HUES64 (cell line): ENCODE data around the gene CENPP.

Experiments used
- H3K27ac ChIP-seq: 2 replicates; pipeline ENCODE4 v1.7.0; 2013; ENCODE audit warnings: low read depth, low read length, inconsistent platforms
- H3K27me3 ChIP-seq: 2 replicates; pipeline ENCODE4 v1.6.1; 2013; ENCODE audit warnings: mild to moderate bottlenecking, low read length; ENCODE audit not compliant: insufficient read depth
- H3K36me3 ChIP-seq: 2 replicates; pipeline ENCODE4 v1.6.1; 2013; ENCODE audit warnings: mild to moderate bottlenecking, low read length; ENCODE audit not compliant: insufficient read depth
- H3K4me1 ChIP-seq: 2 replicates; pipeline ENCODE4 v1.6.1; 2013; ENCODE audit warnings: mild to moderate bottlenecking, low read length, moderate library complexity; ENCODE audit not compliant: insufficient read depth
- H3K4me3 ChIP-seq: 2 replicates; pipeline ENCODE4 v1.5.1; 2013; ENCODE audit warnings: mild to moderate bottlenecking, low read length, moderate library complexity
- H3K9ac ChIP-seq: 2 replicates; pipeline ENCODE4 v1.6.1; 2013; ENCODE audit warnings: mild to moderate bottlenecking, low read depth, low read length
- H3K9me3 ChIP-seq: 2 replicates; pipeline ENCODE4 v1.6.1; 2013; ENCODE audit warnings: low read depth, low read length; ENCODE audit not compliant: insufficient read depth
- WGBS: fragments of 150-250, 120-280 bp; methylation state at CpG from one replicate; pipeline ENCODE4 v1.1.7; 2013; ENCODE audit warnings: missing lambda C conversion rate; 5-methylcytosine and 5-hydroxymethylcytosine counted together

The CENPP gene

GRCh38 chr9:92482329-92482728, 156.6 kb downstream of the CENPP start, which contains the start of gene ASPN:
ASPN (minus strand) TSS chr9:92482506.
- WGBS = 97% methylated on average over 2 of the region's 3 CpGs

GRCh38 chr9:92482805-92483204, 157.1 kb downstream of the CENPP start:
- Histone ChIP-seq H3K4me3 (no peak overlapping the region), H3K36me3 (no peaks in the 10 kb centered on the region), H3K9me3 (no peaks in the 10 kb centered on the region)

More at GRCh38 chr9:92482329-92482728, 156.6 kb downstream of the CENPP start, which contains the start of gene ASPN:
- Histone ChIP-seq H3K4me3 (no peak within 1 kb of the TSS), H3K9me3 (no peaks in the 10 kb centered on the region), H3K4me1 (peaks cover 18% of the 10 kb centered on the region), H3K27ac (no peak within 1 kb of the TSS), H3K9ac (no peak within 1 kb of the TSS), H3K36me3 (no peaks in the 10 kb centered on the region), H3K27me3 (no peaks in the 10 kb centered on the region)

GRCh38 chr9:92483627-92484545, 158.1 kb downstream of the CENPP start:
- no peaks in the 10 kb centered on the region for H3K36me3 ChIP-seq
- H3K9ac ChIP-seq = no peak overlapping the region
- no peaks in the 10 kb centered on the region for H3K9me3 ChIP-seq
- peaks cover 18% of the 10 kb centered on the region for H3K4me1 ChIP-seq
- WGBS = 97% methylated on average over 4 of the region's 5 CpGs
- no peak overlapping the region for H3K4me3 ChIP-seq
- no peak overlapping the region for H3K27ac ChIP-seq
- no peaks in the 10 kb centered on the region for H3K27me3 ChIP-seq

More at GRCh38 chr9:92482805-92483204, 157.1 kb downstream of the CENPP start:
- no peak overlapping the region for H3K9ac ChIP-seq
- no peaks in the 10 kb centered on the region for H3K27me3 ChIP-seq
- no peak overlapping the region for H3K27ac ChIP-seq
- peaks cover 18% of the 10 kb centered on the region for H3K4me1 ChIP-seq

- Histone ChIP-seq H3K9ac (no peak overlapping the region), H3K4me1 (peaks cover 18% of the 10 kb centered on the region), H3K27me3 (no peaks in the 10 kb centered on the region), H3K9me3 (no peaks in the 10 kb centered on the region), H3K27ac (no peak overlapping the region), H3K36me3 (no peaks in the 10 kb centered on the region), H3K4me3 (no peak overlapping the region)
- WGBS = 94% methylated on average over 3 of the region's 3 CpGs
Observed at GRCh38 chr9:92484563-92484962, 158.8 kb downstream of the CENPP start.

- WGBS = 94% methylated on average over 2 of the region's 3 CpGs
Observed at GRCh38 chr9:92486371-92486770, 160.6 kb downstream of the CENPP start.

GRCh38 chr9:92488681-92489550, 163.2 kb downstream of the CENPP start:
- Histone ChIP-seq H3K27ac (no peak overlapping the region), H3K4me3 (no peak overlapping the region), H3K4me1 (no peaks in the 10 kb centered on the region), H3K9me3 (no peaks in the 10 kb centered on the region), H3K36me3 (no peaks in the 10 kb centered on the region), H3K9ac (no peak overlapping the region), H3K27me3 (no peaks in the 10 kb centered on the region)
- 87% methylated on average over 4 of the region's 4 CpGs for WGBS

More at GRCh38 chr9:92486371-92486770, 160.6 kb downstream of the CENPP start:
- no peak overlapping the region for H3K9ac ChIP-seq
- H3K27me3 ChIP-seq = no peaks in the 10 kb centered on the region
- H3K27ac ChIP-seq = no peak overlapping the region
- peaks cover 3% of the 10 kb centered on the region for H3K4me1 ChIP-seq
- no peaks in the 10 kb centered on the region for H3K9me3 ChIP-seq
- no peaks in the 10 kb centered on the region for H3K36me3 ChIP-seq
- no peak overlapping the region for H3K4me3 ChIP-seq

GRCh38 chr9:92492781-92493401, 167.1 kb downstream of the CENPP start:
- Histone ChIP-seq H3K4me3 (no peak overlapping the region), H3K27ac (no peak overlapping the region), H3K27me3 (no peaks in the 10 kb centered on the region)

GRCh38 chr9:92493749-92494387, 168.1 kb downstream of the CENPP start:
- WGBS = 92% methylated on average over 9 of the region's 9 CpGs
- Histone ChIP-seq H3K4me1 (peaks cover 4% of the 10 kb centered on the region), H3K9me3 (no peaks in the 10 kb centered on the region), H3K4me3 (no peak overlapping the region), H3K27me3 (no peaks in the 10 kb centered on the region), H3K27ac (no peak overlapping the region), H3K36me3 (no peaks in the 10 kb centered on the region), H3K9ac (no peak overlapping the region)

More at GRCh38 chr9:92492781-92493401, 167.1 kb downstream of the CENPP start:
- no peaks in the 10 kb centered on the region for H3K4me1 ChIP-seq
- no peaks in the 10 kb centered on the region for H3K9me3 ChIP-seq
- H3K9ac ChIP-seq = no peak overlapping the region
- H3K36me3 ChIP-seq = no peaks in the 10 kb centered on the region
- 80% methylated on average over 3 of the region's 3 CpGs for WGBS

- Histone ChIP-seq H3K4me1 (peaks cover 8% of the 10 kb centered on the region), H3K36me3 (no peaks in the 10 kb centered on the region), H3K27me3 (no peaks in the 10 kb centered on the region), H3K27ac (no peak overlapping the region), H3K9me3 (no peaks in the 10 kb centered on the region), H3K9ac (no peak overlapping the region), H3K4me3 (no peak overlapping the region)
- no CpG with 5 or more reads among the region's 2 CpGs for WGBS
Observed at GRCh38 chr9:92494856-92495255, 169.1 kb downstream of the CENPP start.

GRCh38 chr9:92496396-92497176, 170.8 kb downstream of the CENPP start:
- H3K4me3 ChIP-seq = no peak overlapping the region
- H3K9ac ChIP-seq = no peak overlapping the region
- no peaks in the 10 kb centered on the region for H3K9me3 ChIP-seq
- H3K27me3 ChIP-seq = no peaks in the 10 kb centered on the region
- H3K4me1 ChIP-seq = peaks cover 8% of the 10 kb centered on the region
- WGBS = 92% methylated on average over 5 of the region's 5 CpGs
- no peaks in the 10 kb centered on the region for H3K36me3 ChIP-seq
- H3K27ac ChIP-seq = no peak overlapping the region
